Body of pancreas (tissue), 4 donors: Measurements from ENCODE around the gene MLN. TPM values are rescaled to one million over a fixed set of nuclear protein-coding genes. Genes with fewer than 3 reads are reported as not detected.

Source experiments
- ATAC-seq: fragments of 150-250 bp; one replicate; pipeline ENCODE4 v1.9.1; 2016
- DNase-seq, 4 donors: peaks; one replicate each; pipeline ENCODE4 v3.0.0-alpha.2; 2019
- H3K27ac ChIP-seq, 4 donors: fragments of 200-600 bp; sonication (generic); 1 replicate in 3 of 4; 2 replicates in 1 of 4; pipeline versions ENCODE4 v1.5.1 to v1.6.1; 2016 to 2019; ENCODE audit warnings: mild to moderate bottlenecking in 1 of 4, mixed read lengths in 1 of 4, moderate library complexity in 1 of 4
- H3K27me3 ChIP-seq, 2 donors: fragments of 200-600 bp; sonication (generic); one replicate each; pipeline ENCODE4 v1.6.0; 2016; ENCODE audit warnings: mild to moderate bottlenecking in 1 of 2
- H3K36me3 ChIP-seq, 2 donors: fragments of 200-600 bp; sonication (generic); replicated peaks in 1 of 2; 2 replicates each; pipeline ENCODE4 v1.5.1; 2016; ENCODE audit warnings: low read depth in 2 of 2; ENCODE audit not compliant: insufficient read depth in 1 of 2
- H3K4me1 ChIP-seq: fragments of 200-600 bp; sonication (generic); one replicate; pipeline ENCODE4 v1.6.0; 2016
- H3K4me3 ChIP-seq, 2 donors: fragments of 200-600 bp; sonication (generic); 1 replicate in 1 of 2; 2 replicates in 1 of 2; pipeline ENCODE4 v1.5.1; 2016 to 2019
- H3K9me3 ChIP-seq, 3 donors: fragments of 200-600 bp; sonication (generic); 1 replicate in 2 of 3; 2 replicates in 1 of 3; pipeline ENCODE4 v1.5.1; 2016
- CTCF ChIP-seq, 7 experiments: fragments of 450-650 bp in 4 of 7; fragments of 200-600 bp in 3 of 7; sonication (generic) in 3 of 7; IDR thresholded peaks; one replicate each; pipeline ENCODE4 v1.5.1; 2016 to 2019; ENCODE audit warnings: antibody characterized with exemption in 7 of 7
- POLR2A ChIP-seq, 3 donors: fragments of 450-650 bp; IDR thresholded peaks; one replicate each; pipeline ENCODE4 v1.6.1; 2016; ENCODE audit warnings: antibody characterized with exemption in 3 of 3, mild to moderate bottlenecking in 2 of 3
- WGBS, 2 donors: methylation state at CpG; one replicate each; pipeline ENCODE4 v1.1.5; 2017; 5-methylcytosine and 5-hydroxymethylcytosine counted together
- intact Hi-C: fragments of 100-400 bp; cut with DNase I; formaldehyde crosslinking; loops from one replicate; pipeline ENCODE4 v1.15.1; 2023
- total RNA-seq, 2 donors: library from RNA; depleted of rRNA; stranded (reverse); fragments of >200 nt; gene quantifications; one replicate each; pipeline ENCODE4 v1.1.0, GENCODE V29; 2016

Gene MLN
- total RNA-seq, 2 donors from 2014 or later: not detected

GRCh38 chr6:33784787-33785186 lies 19.0 kb downstream of the MLN start:
- intact Hi-C loops: no loop called here
- peaks cover 13 to 30% of the 10 kb centered on the region in 2 donors for H3K36me3 ChIP-seq

GRCh38 chr6:33783781-33784520 lies 19.9 kb downstream of the MLN start:
- DNase-seq (no peak), ATAC-seq (no peak)
- intact Hi-C loops: no loop called here
- 87 to 88% methylated on average over 9 to 10 of the region's 10 CpGs for WGBS, 2 donors
- H3K36me3 ChIP-seq: peaks cover 14 to 38% of the 10 kb centered on the region in 2 donors
- H3K9me3 ChIP-seq: no peaks in the 10 kb centered on the region
- H3K27ac ChIP-seq: no peak overlapping the region
- no peak for TF ChIP-seq POLR2A (IDR thresholded peaks at IDR 0.05)
- TF ChIP-seq CTCF (IDR thresholded peaks at IDR 0.05): no peak
- peaks cover 32% of the 10 kb centered on the region for H3K4me1 ChIP-seq
- no peaks in the 10 kb centered on the region for H3K27me3 ChIP-seq
- no peak overlapping the region for H3K4me3 ChIP-seq

More at GRCh38 chr6:33784787-33785186, 19.0 kb downstream of the MLN start:
- WGBS, 2 donors: 79 to 86% methylated on average over 13 of the region's 13 CpGs
- Histone ChIP-seq H3K4me3 (no peak overlapping the region), H3K4me1 (peaks cover 38% of the 10 kb centered on the region), H3K27me3 (no peaks in the 10 kb centered on the region), H3K9me3 (no peaks in the 10 kb centered on the region), H3K27ac (no peak overlapping the region)
- ATAC-seq: no peak
- no peak for TF ChIP-seq CTCF (IDR thresholded peaks at IDR 0.05)
- TF ChIP-seq POLR2A (IDR thresholded peaks at IDR 0.05): no peak
- no peak for DNase-seq

DNA sequence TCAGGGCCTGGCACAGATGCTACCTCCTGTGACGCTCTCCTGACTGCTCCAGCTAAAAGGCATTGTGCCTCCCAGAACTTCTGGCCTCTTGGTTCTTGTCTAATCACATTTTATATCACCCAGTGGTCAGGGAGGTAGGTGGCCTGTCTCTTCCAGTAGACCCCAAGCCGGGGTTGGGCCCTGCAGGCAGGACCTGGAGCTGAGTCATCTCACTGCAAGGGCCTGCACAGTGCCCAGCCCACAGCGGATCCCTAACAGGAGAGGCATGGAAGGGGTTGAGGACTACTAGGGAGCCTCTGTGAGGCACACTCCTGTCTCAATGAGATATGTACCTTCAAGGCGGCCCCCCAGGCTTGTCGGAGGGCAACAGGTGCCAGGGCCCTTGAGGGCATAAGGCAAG lies 21.2 kb downstream of the MLN start:
- Histone ChIP-seq H3K27ac (no peak overlapping the region), H3K4me3 (no peak overlapping the region), H3K36me3 (peaks cover 14 to 51% of the 10 kb centered on the region in 2 donors), H3K27me3 (no peaks in the 10 kb centered on the region), H3K9me3 (no peaks in the 10 kb centered on the region), H3K4me1 (peaks cover 28% of the 10 kb centered on the region)
- ATAC-seq: no peak
- intact Hi-C loops: no loop called here
- 94 to 98% methylated on average over 4 to 5 of the region's 5 CpGs for WGBS, 2 donors
- no peak for DNase-seq
- no peak for TF ChIP-seq CTCF (IDR thresholded peaks at IDR 0.05)
- no peak for TF ChIP-seq POLR2A (IDR thresholded peaks at IDR 0.05)

DNA sequence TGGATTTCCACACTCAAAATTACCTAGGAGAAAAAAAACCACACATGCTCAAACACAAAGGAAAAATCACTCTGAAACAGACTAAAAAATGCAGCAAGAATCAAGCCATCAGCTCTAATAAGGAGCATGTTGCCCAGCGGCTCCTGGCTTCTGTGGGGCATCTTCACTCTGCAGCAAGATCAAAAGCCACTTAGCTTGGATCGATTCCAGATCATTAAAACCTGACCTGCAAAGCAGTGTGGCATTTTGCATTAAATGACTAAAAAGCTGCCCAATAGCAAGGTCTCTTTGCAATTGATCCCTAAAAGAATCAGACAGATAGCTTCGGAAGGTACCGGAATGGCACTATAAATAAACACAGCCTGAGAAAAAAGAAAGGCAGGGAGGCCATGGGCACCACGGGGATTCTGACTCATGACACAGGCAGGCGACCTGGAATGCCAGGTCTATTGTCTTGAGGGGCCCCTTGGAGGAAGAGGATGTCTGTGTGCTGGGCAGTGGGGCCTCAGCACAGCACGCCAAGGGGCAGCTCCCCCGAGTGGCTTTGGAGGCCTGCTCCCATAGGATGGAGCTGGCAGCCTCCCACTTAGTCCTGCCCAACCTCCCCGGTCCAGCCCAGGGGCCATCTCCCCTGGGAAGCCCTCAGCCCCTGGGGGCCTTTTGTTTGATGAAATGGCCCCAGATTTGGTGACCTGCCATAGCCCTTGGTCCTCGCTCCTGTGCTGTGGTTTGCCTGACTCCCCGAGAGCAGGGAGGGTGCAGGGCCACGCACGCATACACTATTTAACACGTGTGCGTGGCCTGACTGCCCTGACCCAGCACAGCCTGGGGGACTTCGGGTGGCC lies 22.4 kb downstream of the MLN start:
- Histone ChIP-seq H3K4me1 (peaks cover 16% of the 10 kb centered on the region), H3K27ac (no peak overlapping the region), H3K4me3 (no peak overlapping the region), H3K9me3 (no peaks in the 10 kb centered on the region), H3K36me3 (peaks cover 23 to 62% of the 10 kb centered on the region in 2 donors), H3K27me3 (no peaks in the 10 kb centered on the region)
- TF ChIP-seq POLR2A (IDR thresholded peaks at IDR 0.05): no peak
- TF ChIP-seq CTCF (IDR thresholded peaks at IDR 0.05): no peak
- ATAC-seq (no peak), DNase-seq (no peak)
- intact Hi-C loops: no loop called here
- 77 to 78% methylated on average over 9 to 16 of the region's 16 CpGs for WGBS, 2 donors
